IPS-NIHi11 (cell line): ENCODE results near the gene ITGAD.
A peak's percentile ranks its signal among the peaks of the same experiment; 100 is the strongest.

Source experiments
- DNase-seq: peaks from one replicate; pipeline ENCODE4 v3.0.0; 2012; ENCODE audit warnings: mixed read lengths, low spot score

ITGAD gene

DNA sequence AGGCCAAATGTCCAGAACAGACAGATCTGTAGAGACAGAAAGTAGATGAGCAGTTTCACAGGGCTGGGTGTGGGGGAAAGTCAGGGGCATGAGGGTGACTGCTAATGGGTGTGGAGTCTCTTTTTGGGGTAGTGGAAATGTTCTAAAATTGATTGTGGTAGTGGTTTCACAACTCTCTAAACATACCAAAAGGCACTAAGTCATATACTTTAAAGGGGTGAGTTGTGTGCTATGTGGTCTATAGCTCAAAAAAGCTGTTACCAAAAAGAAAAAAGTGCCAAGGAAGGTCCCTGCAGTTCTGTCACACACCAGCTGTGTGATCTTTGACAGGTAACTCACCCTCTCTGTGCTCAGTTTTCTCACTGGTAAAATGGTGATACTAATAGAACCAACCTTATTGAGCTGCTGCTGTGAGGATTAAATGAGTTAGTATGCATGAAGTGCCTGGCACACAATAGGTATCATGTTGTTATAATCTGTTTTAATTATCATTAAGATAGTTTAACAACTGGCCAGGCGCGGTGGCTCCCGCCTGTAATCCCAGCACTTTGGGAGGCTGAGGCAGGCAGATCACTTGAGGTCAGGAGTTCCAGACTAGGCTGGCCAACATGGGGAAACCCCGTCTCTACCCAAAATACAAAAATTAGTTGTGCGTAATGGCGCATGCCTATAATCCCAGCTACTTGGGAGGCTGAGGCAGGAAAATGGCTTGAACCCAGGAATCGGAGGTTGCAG lies 27.8 kb upstream of the ITGAD start:
- DNase-seq, result no peak

DNA sequence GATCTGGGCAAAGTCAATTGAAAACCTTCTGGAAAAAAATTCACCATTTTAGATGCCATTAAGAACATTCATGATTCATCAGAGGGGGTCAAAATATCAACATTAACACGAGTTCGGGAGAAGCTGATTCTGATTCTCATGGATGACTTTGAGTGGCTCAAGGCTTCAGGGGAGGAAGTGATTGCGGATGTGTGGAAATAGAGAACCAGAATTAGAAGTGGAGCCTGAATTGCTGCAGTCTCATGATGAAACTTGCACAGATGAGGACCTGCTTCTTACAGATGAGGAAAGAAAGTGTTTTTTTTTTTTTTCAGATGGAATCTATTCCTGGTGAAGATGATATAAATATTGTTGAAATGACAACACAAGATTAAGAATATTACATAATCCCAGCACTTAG lies 25.3 kb upstream of the ITGAD start:
- DNase-seq, result no peak

GRCh38 chr16:31371008-31371407 lies 22.1 kb upstream of the ITGAD start:
- no peak for DNase-seq

DNA sequence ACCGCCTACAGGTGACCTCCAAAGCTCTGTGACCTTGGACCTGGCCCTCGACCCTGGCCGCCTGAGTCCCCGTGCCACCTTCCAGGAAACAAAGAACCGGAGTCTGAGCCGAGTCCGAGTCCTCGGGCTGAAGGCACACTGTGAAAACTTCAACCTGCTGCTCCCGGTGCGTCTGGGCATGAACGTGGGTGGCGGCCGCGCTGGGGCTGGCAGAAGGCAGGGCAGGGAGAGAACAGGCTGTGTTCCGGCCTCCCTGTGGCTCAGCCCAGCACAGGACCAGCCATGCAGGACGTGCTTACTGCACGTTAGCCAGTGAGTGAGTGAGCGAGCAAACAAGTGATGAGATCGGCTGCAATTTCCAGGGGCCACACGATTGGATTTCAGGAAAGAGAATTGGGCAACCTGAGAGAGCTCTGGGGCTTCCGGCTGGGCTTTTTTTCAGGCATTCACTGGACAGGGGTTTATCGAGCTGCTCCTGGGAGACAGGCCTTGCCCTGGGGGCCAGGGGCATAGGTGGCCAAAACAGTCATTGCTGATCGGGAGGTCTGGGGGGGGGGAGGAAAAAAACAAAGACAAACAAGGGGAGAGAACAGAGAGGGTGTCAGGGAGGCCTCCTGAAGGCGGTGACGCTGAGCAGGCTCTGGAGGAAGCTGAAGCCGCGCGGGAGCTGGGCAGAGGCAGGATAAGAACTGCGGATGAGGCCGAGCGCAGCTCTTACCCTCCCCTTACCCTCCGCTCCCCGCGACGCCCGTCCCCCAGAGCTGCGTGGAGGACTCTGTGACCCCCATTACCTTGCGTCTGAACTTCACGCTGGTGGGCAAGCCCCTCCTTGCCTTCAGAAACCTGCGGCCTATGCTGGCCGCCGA lies 21.3 kb upstream of the ITGAD start:
- DNase-seq, result no peak

DNA sequence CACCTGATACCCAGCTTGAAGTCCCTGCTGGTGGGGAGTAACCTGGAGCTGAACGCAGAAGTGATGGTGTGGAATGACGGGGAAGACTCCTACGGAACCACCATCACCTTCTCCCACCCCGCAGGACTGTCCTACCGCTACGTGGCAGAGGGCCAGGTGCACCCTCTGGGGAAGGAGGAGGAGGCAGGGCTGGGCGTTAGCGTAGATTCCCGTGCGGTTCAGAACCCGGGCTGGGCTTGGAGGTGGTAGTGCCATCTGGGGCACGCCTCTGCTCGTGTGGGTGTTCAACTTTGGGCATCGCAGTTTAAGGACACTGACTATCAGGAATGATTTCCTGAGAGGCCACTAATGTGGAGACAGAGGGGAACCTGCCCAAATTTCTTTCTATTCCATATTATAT lies 19.9 kb upstream of the ITGAD start:
- DNase-seq, result no peak

GRCh38 chr16:31375231-31375630 lies 17.9 kb upstream of the ITGAD start:
- DNase-seq, result no peak

- DNase-seq, result no peak
Observed at GRCh38 chr16:31376705-31377104, 16.4 kb upstream of the ITGAD start.

DNA sequence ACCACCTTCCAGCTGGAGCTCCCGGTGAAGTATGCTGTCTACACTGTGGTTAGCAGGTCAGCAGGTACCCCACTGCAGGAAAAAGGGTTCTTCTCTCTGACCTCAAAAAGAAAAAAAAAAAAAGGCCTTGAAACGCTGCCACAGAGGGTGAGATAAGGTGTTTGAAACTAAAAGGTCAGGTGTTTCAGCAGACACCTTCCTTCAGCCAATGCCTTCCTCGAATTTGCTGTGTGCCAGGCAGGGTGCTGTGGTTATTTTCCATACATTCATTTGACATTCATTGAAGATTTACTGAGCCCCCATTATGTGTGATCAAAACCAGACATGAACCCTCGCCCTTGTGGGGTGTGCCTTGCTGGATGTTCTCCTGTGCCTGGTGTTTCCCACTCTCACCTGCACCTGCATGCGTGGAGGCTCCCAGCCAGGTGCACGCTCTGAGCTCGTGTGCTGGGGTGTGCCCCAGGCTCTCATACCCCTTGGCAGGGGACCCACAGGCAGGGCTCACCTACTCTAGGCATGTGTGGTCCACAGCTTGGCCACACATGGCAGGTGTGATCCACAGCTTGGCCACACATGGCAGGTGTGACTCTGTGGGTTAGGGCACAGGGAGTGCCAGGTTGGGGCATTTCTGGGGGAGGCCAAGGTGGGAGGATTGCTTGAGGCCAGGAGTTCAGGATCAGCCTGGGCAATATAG lies 15.8 kb upstream of the ITGAD start:
- no peak for DNase-seq

- DNase-seq, result no peak
Observed at GRCh38 chr16:31380201-31380600, 12.9 kb upstream of the ITGAD start.

GRCh38 chr16:31382485-31383161 lies 10.5 kb upstream of the ITGAD start:
- peak; percentile 87 for DNase-seq

DNA sequence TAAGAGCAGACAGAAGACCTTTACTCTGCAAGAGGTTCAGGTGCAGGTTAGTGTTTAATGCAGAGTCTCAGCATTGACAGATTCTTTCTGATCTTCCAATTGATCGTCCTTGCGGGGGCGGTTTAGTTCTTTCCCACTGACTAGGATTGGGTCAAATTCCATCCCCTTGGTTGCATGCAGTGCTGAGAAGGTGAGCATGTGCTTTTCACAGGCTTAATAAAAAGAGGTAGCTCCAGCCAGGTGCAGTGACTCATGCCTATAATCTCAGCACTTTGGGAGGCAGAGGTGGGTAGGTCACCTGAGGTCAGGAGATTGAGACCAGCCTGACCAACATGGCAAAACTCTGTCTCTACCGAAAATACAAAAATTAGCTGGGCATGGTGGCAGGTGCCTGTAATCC lies 7.5 kb upstream of the ITGAD start:
- DNase-seq, result no peak

DNA sequence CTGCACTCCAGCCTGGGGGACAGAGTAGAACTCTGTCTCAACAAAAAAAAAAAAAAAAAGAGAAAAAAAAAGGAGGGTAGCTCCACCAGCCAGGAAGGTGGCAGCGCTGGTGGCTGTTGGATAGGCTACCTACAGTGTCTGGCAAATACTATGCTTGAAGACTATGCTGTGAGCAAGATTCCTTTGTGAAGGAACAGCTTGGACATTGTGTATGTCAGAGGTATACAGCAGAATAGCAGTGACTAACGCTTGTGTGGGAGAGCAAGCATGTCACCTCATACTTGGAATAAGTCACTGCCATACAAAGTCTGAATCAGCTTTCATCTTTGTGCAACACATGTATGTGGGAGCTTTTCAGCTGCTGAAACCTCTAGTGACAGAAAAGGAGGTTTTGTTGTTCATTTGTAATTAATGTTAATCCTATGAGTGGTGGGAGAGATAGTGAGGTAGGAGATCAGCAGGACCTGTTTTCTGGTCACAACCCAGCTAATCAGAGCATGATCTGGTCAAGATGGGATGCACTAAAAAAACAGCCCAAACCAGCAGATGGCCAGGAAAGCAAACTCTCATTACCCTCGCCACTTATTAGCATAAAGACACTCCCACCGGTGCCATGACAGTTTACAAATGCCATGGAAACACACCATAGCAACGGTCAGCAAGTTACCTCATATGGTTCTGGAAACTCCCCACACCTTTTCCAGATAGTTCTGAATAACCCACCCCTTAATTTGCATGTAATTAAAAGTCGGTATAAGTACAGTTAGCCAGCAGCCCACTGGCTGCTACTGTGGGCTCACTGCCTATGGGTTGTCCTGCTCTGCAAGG lies 6.8 kb upstream of the ITGAD start:
- DNase-seq, result no peak

DNA sequence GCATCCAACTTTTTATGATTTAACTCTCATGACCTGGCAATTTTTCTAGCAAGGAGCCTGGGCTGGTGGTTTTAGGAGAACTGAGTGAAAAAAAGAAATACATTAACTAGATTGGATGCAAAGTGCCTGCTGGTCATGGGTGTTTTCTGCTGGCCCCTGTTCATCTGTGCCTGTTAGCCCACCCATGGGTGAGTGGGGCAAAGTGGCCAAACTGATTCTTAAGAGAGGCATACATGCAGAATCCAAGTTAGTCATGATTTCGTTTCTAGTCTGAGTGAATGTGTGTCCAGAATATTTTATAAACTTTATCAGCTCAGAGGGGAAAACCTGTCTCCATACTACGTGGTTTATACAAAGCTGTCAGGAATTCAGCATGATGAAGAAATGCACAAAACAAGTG lies 4.6 kb upstream of the ITGAD start:
- DNase-seq, result no peak

- no peak for DNase-seq
Observed at GRCh38 chr16:31390504-31391041, 2.6 kb upstream of the ITGAD start.

- DNase-seq, result no peak
Observed at GRCh38 chr16:31395647-31396046, 2.5 kb downstream of the ITGAD start.

- no peak for DNase-seq
Observed at GRCh38 chr16:31397096-31397660, 4.0 kb downstream of the ITGAD start.

DNA sequence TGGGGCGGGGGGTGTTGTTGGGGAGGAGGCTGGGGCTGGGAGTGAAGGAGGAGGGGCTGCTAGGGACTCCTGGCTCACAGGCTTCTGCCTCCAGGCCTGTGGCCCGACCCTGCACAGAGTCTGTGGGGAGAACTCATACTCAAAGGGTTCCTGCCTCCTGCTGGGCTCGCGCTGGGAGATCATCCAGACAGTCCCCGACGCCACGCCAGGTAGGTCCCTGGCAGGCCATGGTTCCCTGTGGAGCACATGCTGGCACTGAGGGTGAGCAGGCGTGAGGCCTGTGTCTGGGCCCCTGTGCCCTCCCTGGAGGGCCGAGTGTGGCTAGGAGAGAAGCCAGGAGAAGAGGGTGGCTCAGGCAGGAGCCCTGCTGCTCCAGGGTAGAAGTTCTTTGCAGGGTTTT lies 4.6 kb downstream of the ITGAD start:
- no peak for DNase-seq

GRCh38 chr16:31400191-31400590 lies 7.1 kb downstream of the ITGAD start:
- no peak for DNase-seq

DNA sequence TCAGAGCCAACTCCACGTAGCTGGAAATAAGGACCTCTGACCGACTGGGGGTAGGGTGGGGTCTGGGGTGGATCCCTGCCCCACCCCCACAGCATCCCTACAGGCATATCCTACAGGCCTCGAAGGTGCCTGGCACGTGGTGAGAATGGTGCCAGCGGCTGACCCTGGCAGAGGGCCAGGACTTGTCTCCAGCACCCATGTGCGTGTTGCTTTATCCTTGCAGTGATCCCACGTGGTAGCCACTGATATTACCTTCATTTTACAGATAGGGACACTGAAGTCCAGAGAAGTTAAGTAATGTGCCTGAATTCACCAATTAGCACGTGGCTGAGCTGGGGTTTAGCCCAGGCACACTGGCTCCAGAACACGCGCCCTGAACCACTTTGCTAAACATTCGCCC lies 8.3 kb downstream of the ITGAD start:
- no peak for DNase-seq

DNA sequence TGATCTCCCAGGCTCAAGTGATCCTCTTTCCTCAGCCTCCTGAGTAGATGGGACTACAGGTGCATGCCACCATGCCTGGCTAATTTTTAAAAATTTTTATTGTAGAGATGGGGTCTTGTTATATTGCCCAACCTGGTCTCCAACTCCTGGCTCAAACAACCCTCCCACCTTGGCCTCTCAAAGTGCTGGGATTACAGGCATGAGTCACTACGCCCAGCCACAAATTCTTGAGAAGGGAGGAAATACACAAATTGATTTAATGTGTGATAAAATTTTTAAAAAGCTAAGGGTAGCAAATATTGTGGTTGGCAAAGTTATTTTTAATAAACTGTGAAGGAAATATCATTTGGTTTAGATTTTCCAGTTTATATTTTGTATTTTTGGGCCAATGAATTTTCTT lies 9.6 kb downstream of the ITGAD start:
- no peak for DNase-seq
